ENCODE results near the gene MEGF6. TPM values are rescaled to one million over a fixed set of nuclear protein-coding genes. Genes with fewer than 3 reads are reported as not detected.

MEGF6 gene
- total and polyA plus RNA-seq, 4 donors, result 17.7 to 54.2 (median 48.2) TPM

GRCh38 chr1:3630161-3630611, 18.9 kb upstream of the MEGF6 start:
- Histone ChIP-seq H3K9me3 (ENCODE audit: control insufficient read depth in 4 of 4, insufficient read depth in 3 of 4, low read length in 3 of 4) (no peaks in the 10 kb centered on the region), H3K4me3 (no peak overlapping the region), H3K9ac (ENCODE audit: insufficient read depth in 1 of 2, low read length in 2 of 2) (no peak overlapping the region), H3K4me1 (ENCODE audit: control insufficient read depth in 5 of 5, insufficient read depth in 5 of 5, low read length in 5 of 5) (peaks cover 0 to 8% (median 2%) of the 10 kb centered on the region in 5 donors), H3K27ac (ENCODE audit: low read depth in 1 of 2, low read length in 1 of 2) (no peak overlapping the region), H3K36me3 (ENCODE audit: control insufficient read depth in 4 of 4, insufficient read depth in 4 of 4, low read length in 4 of 4) (peaks cover 11 to 71% (median 26%) of the 10 kb centered on the region in 4 donors), H3K27me3 (ENCODE audit: control insufficient read depth in 3 of 3, insufficient read depth in 3 of 3, low read length in 2 of 3) (no peaks in the 10 kb centered on the region)
- no peak for DNase-seq
- ATAC-seq (ENCODE audit: insufficient read depth, low FRiP score), result no peak
- TF ChIP-seq, protein P1, sequence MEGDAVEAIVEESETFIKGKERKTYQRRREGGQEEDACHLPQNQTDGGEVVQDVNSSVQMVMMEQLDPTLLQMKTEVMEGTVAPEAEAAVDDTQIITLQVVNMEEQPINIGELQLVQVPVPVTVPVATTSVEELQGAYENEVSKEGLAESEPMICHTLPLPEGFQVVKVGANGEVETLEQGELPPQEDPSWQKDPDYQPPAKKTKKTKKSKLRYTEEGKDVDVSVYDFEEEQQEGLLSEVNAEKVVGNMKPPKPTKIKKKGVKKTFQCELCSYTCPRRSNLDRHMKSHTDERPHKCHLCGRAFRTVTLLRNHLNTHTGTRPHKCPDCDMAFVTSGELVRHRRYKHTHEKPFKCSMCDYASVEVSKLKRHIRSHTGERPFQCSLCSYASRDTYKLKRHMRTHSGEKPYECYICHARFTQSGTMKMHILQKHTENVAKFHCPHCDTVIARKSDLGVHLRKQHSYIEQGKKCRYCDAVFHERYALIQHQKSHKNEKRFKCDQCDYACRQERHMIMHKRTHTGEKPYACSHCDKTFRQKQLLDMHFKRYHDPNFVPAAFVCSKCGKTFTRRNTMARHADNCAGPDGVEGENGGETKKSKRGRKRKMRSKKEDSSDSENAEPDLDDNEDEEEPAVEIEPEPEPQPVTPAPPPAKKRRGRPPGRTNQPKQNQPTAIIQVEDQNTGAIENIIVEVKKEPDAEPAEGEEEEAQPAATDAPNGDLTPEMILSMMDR (IDR thresholded peaks at IDR 0.05; ENCODE audit: control extremely low read depth, extremely low read depth), result no peak
- 63 to 66% methylated on average over 11 of the region's 11 CpGs for whole genome bisulfite sequencing, 2 donors

DNA sequence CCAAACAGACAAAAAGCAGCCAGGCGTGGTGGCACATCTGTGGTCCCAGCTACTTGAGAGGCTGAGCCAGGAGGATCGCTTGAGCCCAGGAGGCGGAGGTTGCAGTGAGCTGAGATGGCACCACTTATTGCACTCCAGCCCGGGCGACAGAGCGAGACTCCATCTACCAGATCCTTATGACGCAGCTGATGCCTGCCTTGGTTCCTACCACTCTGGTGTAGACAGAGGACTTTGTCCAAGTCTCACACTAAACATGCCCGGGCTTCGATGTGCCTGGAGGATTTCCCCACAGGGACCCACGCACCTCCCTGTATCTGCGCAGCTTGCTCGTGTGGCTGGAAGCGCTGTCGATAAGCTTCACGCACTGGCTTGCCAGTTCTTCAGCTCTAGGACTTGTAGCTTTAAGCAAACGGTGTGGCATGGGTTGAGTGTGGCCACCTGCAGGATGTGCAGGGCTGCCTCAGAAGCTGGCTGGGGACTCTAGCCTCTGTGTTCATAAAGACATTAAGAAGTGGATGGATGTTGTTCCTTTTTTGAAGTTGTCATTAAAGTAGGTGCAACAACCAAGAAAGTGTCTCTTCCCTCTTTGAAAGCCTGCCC, 18.4 kb upstream of the MEGF6 start:
- ATAC-seq (ENCODE audit: insufficient read depth, low FRiP score), result no peak
- peaks cover 11 to 66% (median 23%) of the 10 kb centered on the region in 4 donors for H3K36me3 ChIP-seq (ENCODE audit: control insufficient read depth in 4 of 4, insufficient read depth in 4 of 4, low read length in 4 of 4)

GRCh38 chr1:3628445-3628844, 17.1 kb upstream of the MEGF6 start:
- Histone ChIP-seq H3K9me3 (ENCODE audit: control insufficient read depth in 4 of 4, insufficient read depth in 3 of 4, low read length in 3 of 4) (no peaks in the 10 kb centered on the region), H3K27ac (ENCODE audit: low read depth in 1 of 2, low read length in 1 of 2) (no peak overlapping the region), H3K4me3 (no peak overlapping the region), H3K4me1 (ENCODE audit: control insufficient read depth in 5 of 5, insufficient read depth in 5 of 5, low read length in 5 of 5) (peaks cover 4 to 15% (median 5%) of the 10 kb centered on the region in 5 donors), H3K9ac (ENCODE audit: insufficient read depth in 1 of 2, low read length in 2 of 2) (no peak overlapping the region), H3K27me3 (ENCODE audit: control insufficient read depth in 3 of 3, insufficient read depth in 3 of 3, low read length in 2 of 3) (no peaks in the 10 kb centered on the region), H3K36me3 (ENCODE audit: control insufficient read depth in 4 of 4, insufficient read depth in 4 of 4, low read length in 4 of 4) (peaks cover 11 to 54% (median 23%) of the 10 kb centered on the region in 4 donors)
- TF ChIP-seq, protein P1 (IDR thresholded peaks at IDR 0.05; ENCODE audit: control extremely low read depth, extremely low read depth), result no peak
- DNase-seq (no peak), ATAC-seq (ENCODE audit: insufficient read depth, low FRiP score) (no peak)
- WGBS, 2 donors, result 93 to 96% methylated on average over 10 of the region's 10 CpGs

More for the DNA sequence above, 18.4 kb upstream of the MEGF6 start:
- WGBS, 2 donors, result 93 to 97% methylated on average over 16 of the region's 16 CpGs
- TF ChIP-seq, protein P1 (IDR thresholded peaks at IDR 0.05; ENCODE audit: control extremely low read depth, extremely low read depth), result no peak
- Histone ChIP-seq H3K4me1 (ENCODE audit: control insufficient read depth in 5 of 5, insufficient read depth in 5 of 5, low read length in 5 of 5) (peaks cover 0 to 8% (median 2%) of the 10 kb centered on the region in 5 donors), H3K4me3 (no peak overlapping the region), H3K9me3 (ENCODE audit: control insufficient read depth in 4 of 4, insufficient read depth in 3 of 4, low read length in 3 of 4) (no peaks in the 10 kb centered on the region), H3K27me3 (ENCODE audit: control insufficient read depth in 3 of 3, insufficient read depth in 3 of 3, low read length in 2 of 3) (no peaks in the 10 kb centered on the region), H3K9ac (ENCODE audit: insufficient read depth in 1 of 2, low read length in 2 of 2) (no peak overlapping the region), H3K27ac (ENCODE audit: low read depth in 1 of 2, low read length in 1 of 2) (no peak overlapping the region)
- no peak for DNase-seq
